PC-3 (cell line): ENCODE measurements around the gene KCNN1.

Experiments used
- EZH2 ChIP-seq: fragments of 300-600 bp; sonication (generic); IDR thresholded peaks from one replicate; pipeline ENCODE4 v1.6.1; 2017; ENCODE audit warnings: antibody characterized with exemption, mild to moderate bottlenecking, low read length; ENCODE audit not compliant: unreplicated experiment
- TF ChIP-seq, protein P1 (sequence below): fragments of 300-600 bp; sonication (generic); conservative IDR thresholded peaks from 2 replicates; pipeline ENCODE4 v1.5.1; 2017; ENCODE audit warnings: antibody characterized with exemption, low read depth, mild to moderate bottlenecking, low read length

DNA sequence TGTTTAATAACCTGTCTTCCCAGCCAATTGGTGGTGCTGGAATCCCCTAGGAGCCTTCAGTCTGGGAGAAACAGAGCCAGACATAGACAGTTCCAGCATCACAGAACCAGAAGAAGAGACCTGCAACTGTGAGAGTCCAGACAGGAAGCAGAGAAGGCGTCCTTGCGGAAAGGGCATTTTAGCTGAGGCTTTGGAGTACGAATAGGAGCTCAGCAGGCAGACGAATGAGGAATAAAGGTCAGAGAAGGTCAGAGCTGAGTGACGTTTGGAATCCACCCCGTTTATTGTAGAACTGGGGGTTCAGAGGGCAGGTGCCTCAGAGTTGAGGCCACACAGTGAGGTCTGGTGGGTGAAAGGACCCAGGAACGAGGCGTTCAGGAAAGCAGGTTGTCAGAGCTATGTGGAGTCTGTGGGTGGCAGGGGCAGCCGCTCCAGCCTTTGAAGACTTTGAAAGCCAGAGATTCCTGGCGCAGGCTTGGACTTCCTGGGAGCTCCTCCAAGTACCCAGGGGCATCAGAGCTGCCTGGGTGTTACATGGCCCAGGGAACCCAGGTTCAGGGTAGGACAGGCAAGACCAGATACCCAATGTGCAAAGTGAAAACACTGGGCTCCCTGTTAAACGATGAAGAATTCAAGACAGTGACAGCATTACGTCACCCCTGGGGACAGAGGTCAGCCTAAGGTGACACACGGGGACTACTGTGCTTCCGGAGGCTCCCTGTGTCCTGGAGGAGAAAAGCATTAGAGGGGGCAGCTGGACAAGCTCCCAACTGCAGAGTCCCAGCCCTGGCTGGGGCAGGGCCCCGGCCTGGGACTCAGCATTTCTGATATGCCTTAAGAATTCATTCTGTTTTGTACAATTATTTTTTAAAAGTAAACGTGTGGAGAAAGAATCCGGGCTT is 46.6 kb downstream of the KCNN1 start:
- TF ChIP-seq, protein P1, sequence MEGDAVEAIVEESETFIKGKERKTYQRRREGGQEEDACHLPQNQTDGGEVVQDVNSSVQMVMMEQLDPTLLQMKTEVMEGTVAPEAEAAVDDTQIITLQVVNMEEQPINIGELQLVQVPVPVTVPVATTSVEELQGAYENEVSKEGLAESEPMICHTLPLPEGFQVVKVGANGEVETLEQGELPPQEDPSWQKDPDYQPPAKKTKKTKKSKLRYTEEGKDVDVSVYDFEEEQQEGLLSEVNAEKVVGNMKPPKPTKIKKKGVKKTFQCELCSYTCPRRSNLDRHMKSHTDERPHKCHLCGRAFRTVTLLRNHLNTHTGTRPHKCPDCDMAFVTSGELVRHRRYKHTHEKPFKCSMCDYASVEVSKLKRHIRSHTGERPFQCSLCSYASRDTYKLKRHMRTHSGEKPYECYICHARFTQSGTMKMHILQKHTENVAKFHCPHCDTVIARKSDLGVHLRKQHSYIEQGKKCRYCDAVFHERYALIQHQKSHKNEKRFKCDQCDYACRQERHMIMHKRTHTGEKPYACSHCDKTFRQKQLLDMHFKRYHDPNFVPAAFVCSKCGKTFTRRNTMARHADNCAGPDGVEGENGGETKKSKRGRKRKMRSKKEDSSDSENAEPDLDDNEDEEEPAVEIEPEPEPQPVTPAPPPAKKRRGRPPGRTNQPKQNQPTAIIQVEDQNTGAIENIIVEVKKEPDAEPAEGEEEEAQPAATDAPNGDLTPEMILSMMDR: no peak
- TF ChIP-seq EZH2: no peak
